GM18861 (cell line): Measurements from ENCODE around the gene KCNMA1.

Experiments used
- ATAC-seq: cut with Tn5 transposase; IDR thresholded peaks from one replicate; pipeline ENCODE4 v1.9.1; 2021; ENCODE audit not compliant: unreplicated experiment

The KCNMA1 gene

GRCh38 chr10:77202857-77203256 lies 434.8 kb downstream of the KCNMA1 start:
- no peak for ATAC-seq

- no peak for ATAC-seq
These were observed 436.2 kb downstream of the KCNMA1 start for GRCh38 chr10:77201135-77202106.

- ATAC-seq = no peak
These were observed 440.1 kb downstream of the KCNMA1 start for GRCh38 chr10:77197544-77197943.

GRCh38 chr10:77196614-77197013 lies 441.0 kb downstream of the KCNMA1 start:
- ATAC-seq = no peak

GRCh38 chr10:77195101-77195500 lies 442.5 kb downstream of the KCNMA1 start:
- no peak for ATAC-seq

GRCh38 chr10:77193001-77193400 lies 444.6 kb downstream of the KCNMA1 start:
- no peak for ATAC-seq

- no peak for ATAC-seq
These were observed 445.2 kb downstream of the KCNMA1 start for GRCh38 chr10:77192402-77192801.

- no peak for ATAC-seq
These were observed 446.1 kb downstream of the KCNMA1 start for GRCh38 chr10:77191324-77192049.

GRCh38 chr10:77190291-77190690 lies 447.3 kb downstream of the KCNMA1 start:
- no peak for ATAC-seq

- no peak for ATAC-seq
These were observed 448.1 kb downstream of the KCNMA1 start for GRCh38 chr10:77189520-77189919.

- no peak for ATAC-seq
These were observed 448.5 kb downstream of the KCNMA1 start for GRCh38 chr10:77189075-77189474.

GRCh38 chr10:77188521-77188920 lies 449.1 kb downstream of the KCNMA1 start:
- ATAC-seq = no peak

GRCh38 chr10:77188000-77188395 lies 449.6 kb downstream of the KCNMA1 start:
- ATAC-seq = no peak

- ATAC-seq = no peak
These were observed 450.1 kb downstream of the KCNMA1 start for GRCh38 chr10:77187376-77187999.

GRCh38 chr10:77186936-77187335 lies 450.7 kb downstream of the KCNMA1 start:
- no peak for ATAC-seq

GRCh38 chr10:77185696-77186095 lies 451.9 kb downstream of the KCNMA1 start:
- ATAC-seq = no peak

- no peak for ATAC-seq
These were observed 454.8 kb downstream of the KCNMA1 start for GRCh38 chr10:77182803-77183202.

- no peak for ATAC-seq
These were observed 456.8 kb downstream of the KCNMA1 start for GRCh38 chr10:77180794-77181193.

GRCh38 chr10:77180104-77180503 lies 457.5 kb downstream of the KCNMA1 start:
- ATAC-seq = no peak

GRCh38 chr10:77179015-77179695 lies 458.5 kb downstream of the KCNMA1 start:
- ATAC-seq = no peak

- no peak for ATAC-seq
These were observed 460.0 kb downstream of the KCNMA1 start for GRCh38 chr10:77177589-77177988.
